ENCODE results near the gene TANGO2.

Gene TANGO2

DNA sequence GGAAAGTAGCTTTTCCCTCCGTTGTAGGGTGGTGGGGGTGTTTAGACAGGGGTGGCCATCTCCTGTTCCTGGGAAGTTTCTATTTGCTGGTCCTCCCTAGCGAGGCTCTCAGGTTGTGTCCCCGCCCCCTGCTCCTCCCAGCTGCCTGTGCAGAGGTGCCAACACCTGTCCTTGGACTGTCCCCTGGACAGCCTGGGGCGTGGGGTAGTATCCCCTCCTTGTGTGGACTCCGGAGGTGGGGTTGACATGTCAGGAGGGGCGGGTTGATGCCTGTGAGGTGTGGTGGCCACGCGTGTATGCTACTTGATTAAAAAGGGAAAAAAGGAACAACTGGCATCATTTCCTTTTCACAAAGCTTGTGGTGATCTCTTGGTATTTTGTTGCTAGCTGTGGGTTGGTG is 80.7 kb downstream of the TANGO2 start:
- H3K27ac ChIP-seq = no peak overlapping the region
- TF ChIP-seq CTCF (conservative IDR thresholded peaks at IDR 0.05) (no peak), ZFX (IDR thresholded peaks at IDR 0.05) (no peak)

GRCh38 chr22:20102203-20102780 is 81.4 kb downstream of the TANGO2 start:
- TF ChIP-seq CTCF (conservative IDR thresholded peaks at IDR 0.05) (no peak), ZFX (IDR thresholded peaks at IDR 0.05) (no peak)
- no peak overlapping the region for H3K27ac ChIP-seq

GRCh38 chr22:20105456-20106204 is 84.7 kb downstream of the TANGO2 start:
- no peak for TF ChIP-seq ZFX (IDR thresholded peaks at IDR 0.05)
- TF ChIP-seq CTCF (conservative IDR thresholded peaks at IDR 0.05) = no peak
- H3K27ac ChIP-seq = no peak overlapping the region

GRCh38 chr22:20106205-20106848 is 85.4 kb downstream of the TANGO2 start:
- no peak overlapping the region for H3K27ac ChIP-seq
- TF ChIP-seq ZFX (IDR thresholded peaks at IDR 0.05) (no peak), CTCF (conservative IDR thresholded peaks at IDR 0.05) (no peak)

GRCh38 chr22:20106849-20107237 is 85.9 kb downstream of the TANGO2 start:
- TF ChIP-seq ZFX (IDR thresholded peaks at IDR 0.05) (no peak), CTCF (conservative IDR thresholded peaks at IDR 0.05) (no peak)
- no peak overlapping the region for H3K27ac ChIP-seq

DNA sequence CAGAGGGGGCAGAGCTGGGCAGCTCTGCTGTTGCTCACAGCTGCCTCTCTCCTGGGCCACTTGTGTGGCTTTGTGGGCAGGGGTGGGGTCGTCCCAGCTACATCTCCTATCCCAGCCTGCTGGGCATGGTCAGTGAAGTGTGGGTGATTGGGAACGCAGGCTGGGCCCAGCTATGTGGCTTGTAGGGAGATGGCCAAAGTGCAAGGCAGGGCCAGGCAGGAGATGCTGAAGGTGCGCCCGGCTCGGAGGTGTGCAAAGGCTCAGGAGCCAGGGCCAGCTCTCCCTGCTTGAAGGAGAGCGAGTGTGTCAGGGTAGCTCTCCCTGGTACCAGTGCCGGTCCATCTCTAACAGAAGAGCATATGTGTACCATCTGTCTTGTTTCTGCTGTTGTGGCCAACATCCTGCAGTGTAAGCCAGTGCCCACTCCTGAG is 86.6 kb downstream of the TANGO2 start:
- H3K27ac ChIP-seq = no peak overlapping the region
- TF ChIP-seq CTCF (conservative IDR thresholded peaks at IDR 0.05) = no peak
- TF ChIP-seq ZFX (IDR thresholded peaks at IDR 0.05) = no peak

All from C4-2B (cell line).